ENCODE measurements around the gene CEBPZOS.

Gene CEBPZOS

DNA sequence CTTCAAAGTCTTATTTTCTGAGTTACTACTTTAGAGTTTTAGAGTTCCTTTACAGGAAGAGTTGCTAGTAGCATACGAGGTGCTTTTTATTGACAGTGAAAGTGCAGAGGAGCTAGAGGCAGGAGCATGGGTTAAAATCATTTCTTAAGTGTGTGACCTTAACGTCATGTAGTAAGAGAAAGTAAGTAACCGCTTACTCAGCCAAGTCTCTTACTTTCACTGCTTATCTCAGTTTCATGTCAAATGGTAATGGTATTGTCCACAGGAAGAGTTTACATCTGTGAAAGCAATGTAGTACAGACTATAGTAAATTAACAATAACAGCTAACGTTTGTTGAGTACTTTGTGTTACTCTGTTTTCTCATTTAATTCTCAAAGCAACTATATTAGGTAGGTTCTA is 47.7 kb downstream of the CEBPZOS start:
- no peak for DNase-seq

DNA sequence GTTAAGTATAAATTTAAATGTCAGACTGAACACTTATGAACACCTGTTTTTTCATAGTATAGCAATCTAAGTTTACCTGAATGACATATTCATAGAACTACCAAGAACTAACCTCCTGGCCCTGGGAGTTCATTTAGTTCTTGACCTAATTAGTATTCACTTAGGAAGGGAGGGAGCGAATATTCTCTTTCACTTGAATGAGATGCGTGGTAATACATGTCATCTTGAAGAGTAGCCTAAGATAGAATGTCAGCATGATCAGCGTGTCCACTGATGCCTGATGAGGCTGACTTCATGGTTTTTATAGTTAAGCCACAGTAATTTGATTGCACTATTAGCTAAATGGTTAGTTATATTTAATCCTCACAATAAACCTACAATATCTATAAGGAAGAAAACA is 48.5 kb downstream of the CEBPZOS start:
- DNase-seq = no peak

DNA sequence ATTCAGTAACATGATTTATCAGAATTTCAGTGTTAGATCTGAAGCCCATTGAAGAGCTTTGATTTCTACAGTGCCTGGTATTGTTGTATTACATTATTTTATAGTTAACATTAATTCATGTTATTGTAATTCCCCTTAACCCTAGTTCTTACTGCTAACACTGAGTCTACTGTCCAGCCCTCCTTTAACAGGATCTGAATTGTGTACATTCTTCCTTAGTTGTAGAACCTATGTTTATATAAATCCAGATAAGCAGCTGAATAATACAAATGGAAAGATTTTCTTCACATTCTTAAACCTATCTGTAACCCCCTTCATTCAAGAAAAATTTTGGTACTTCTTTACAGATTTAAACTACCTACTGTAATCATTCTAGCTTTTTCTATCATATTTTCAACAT is 49.9 kb downstream of the CEBPZOS start:
- DNase-seq = no peak

DNA sequence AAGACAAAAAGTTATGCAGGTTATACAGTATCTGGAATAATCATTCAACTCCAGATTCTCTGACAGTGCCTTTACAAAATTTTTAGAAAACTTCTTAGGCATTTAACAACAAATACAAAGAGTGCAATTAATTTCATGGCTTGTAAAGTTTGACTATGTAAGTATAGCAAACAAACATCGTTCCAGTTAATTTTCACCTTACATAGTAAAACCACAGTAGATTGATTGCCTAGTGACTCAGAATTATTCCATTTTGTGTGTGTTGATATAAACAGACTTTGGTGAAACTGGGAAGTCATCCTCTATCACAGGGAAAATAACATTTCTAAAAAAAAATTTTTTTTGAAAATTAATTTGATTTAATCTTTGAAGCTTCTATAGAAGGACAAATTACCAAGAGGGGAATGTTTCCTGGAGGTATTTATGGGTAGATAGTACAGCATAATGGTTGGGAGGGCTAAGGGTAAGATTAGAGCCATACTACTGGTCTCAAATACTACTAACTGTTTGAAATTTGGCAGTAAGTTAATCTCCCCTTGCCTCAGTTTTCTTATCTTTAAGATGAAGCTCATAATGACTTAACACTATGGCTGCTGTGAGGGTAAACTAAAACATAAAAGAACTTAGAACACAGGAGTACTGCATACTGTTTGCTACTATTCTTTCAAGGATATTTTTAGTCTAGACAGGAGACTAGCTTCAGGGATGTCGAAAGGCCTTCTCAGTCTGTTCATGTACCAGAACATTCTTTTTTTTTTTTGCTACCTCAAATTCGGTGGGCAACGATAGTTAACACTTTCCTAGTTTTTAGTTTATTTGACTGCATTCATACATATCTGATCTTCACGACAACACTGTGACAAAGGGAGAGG is 54.8 kb downstream of the CEBPZOS start:
- no peak for DNase-seq

Data from NCI-H510A treated with DMSO at 0.1 percent for 48 hours (cell line).